NCI-H146 treated with DMSO at 0.1 percent for 48 hours (cell line): ENCODE measurements around the gene IVL.

Experiments
- DNase-seq: peaks from one replicate; lab custom pipeline; 2025; ENCODE audit not compliant: unreplicated experiment; lab: John Stamatoyannopoulos, UW

Gene IVL

GRCh38 chr1:152946651-152947256 lies 38.4 kb downstream of the IVL start, which contains the start of gene SPRR5:
SPRR5 (plus strand) TSS chr1:152947206; CDS start chr1:152948555, 1,349 bp downstream.
- no peak for DNase-seq

DNA sequence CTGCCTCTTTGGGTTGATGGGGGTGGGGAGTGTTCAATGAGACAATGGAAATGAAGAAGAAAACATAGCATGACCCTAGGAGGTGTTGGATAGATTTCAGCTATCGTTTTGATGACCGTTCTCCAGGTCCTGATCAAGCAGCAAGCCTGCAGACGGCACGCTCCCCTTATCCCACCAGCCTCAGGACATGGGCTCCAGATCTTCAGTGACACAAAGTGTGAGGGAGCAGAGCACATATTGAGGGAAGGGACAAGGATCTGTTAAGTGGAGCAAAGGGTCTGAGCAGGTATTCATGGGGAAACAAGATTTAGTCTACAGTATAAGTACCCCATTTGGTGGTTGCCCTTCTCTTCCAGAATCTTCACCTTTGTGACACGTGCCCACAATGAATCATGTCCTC lies 43.4 kb downstream of the IVL start:
- DNase-seq: no peak

- no peak for DNase-seq
Measured at GRCh38 chr1:152953761-152954160, 45.4 kb downstream of the IVL start.

GRCh38 chr1:152954436-152954835 lies 46.1 kb downstream of the IVL start:
- DNase-seq: no peak

- no peak for DNase-seq
Measured at GRCh38 chr1:152957561-152957960, 49.2 kb downstream of the IVL start.

- DNase-seq: no peak
Measured at GRCh38 chr1:152959273-152959672, 50.9 kb downstream of the IVL start.

DNA sequence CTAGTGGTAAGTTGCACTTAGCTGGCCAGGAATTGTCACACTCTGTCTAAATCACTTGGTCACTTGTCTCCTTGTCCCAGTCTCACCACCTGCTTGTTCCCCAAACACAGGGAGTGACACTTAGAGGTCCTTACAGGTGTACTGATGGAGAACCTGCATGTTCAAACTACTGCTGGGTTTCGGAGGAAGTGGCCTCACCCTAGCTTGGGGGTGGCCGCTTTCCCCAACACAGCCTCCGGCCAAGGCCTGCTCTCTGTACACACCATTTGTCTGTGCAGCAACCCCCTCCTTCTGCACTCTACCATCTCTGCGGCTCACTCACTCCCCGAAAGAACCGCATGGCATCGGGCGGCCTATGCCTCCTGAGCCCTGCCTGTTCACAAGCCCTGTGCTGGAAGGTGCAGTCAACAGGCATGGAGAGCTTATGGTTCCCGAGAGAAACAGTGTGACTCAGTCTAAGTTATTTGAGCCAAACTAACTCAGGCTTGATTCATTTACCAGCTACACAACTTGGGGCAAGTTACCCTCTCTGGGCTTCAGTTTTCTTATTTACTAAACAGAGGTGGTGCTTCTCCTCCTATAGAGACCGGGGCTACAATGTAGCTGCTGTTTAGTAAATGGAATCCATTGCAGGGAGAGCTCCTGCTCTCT lies 51.6 kb downstream of the IVL start:
- DNase-seq: no peak

- no peak for DNase-seq
Measured at GRCh38 chr1:152960452-152961044, 52.2 kb downstream of the IVL start.
